A549 (cell line): ENCODE data around the gene KRT34.

Experiments
- CEBPB ChIP-seq, 2 experiments: fragments of >200 bp in 1 of 2; sonication (Bioruptor Twin) in 1 of 2; formaldehyde crosslinking in 1 of 2; IDR thresholded peaks; 2 replicates each; pipeline ENCODE4 v1.6.1; 2012 to 2016
- CHD4 ChIP-seq: fragments of 200-600 bp; sonication (generic); IDR thresholded peaks from 2 replicates; pipeline ENCODE4 v1.6.1; 2016; ENCODE audit warnings: antibody characterized with exemption, mild to moderate bottlenecking, borderline replicate concordance
- CTCF ChIP-seq: fragments of >200 bp; sonication (Bioruptor Twin); formaldehyde crosslinking; IDR thresholded peaks from 3 replicates; pipeline ENCODE4 v1.5.1; 2016
- EP300 ChIP-seq, 2 experiments: fragments of >200 bp; sonication (Bioruptor Twin); formaldehyde crosslinking; IDR thresholded peaks; 2 replicates in 1 of 2; 3 replicates in 1 of 2; pipeline ENCODE4 v1.6.1; 2016 to 2017
- POLR2A ChIP-seq: IDR thresholded peaks from 2 replicates; pipeline ENCODE4 v1.6.1; 2012; ENCODE audit warnings: mild to moderate bottlenecking, low read length
- RCOR1 ChIP-seq: fragments of 150-350 bp; IDR thresholded peaks from 2 replicates; pipeline ENCODE4 v1.6.1; 2014; ENCODE audit warnings: antibody characterized with exemption, low read length, low read depth
- ZSCAN20 ChIP-seq: fragments of 250-450 bp; sonication (Bioruptor Pico); IDR thresholded peaks from 2 replicates; pipeline ENCODE4 v1.8.0; 2022; ENCODE audit warnings: mild to moderate bottlenecking, moderate library complexity
- TF ChIP-seq, protein P1 (sequence below): fragments of 200-600 bp; sonication (generic); IDR thresholded peaks from 2 replicates; pipeline ENCODE4 v1.6.1; 2016; ENCODE audit warnings: antibody characterized with exemption, mild to moderate bottlenecking, moderate library complexity

GRCh38 chr17:41424111-41424635 is 42.1 kb upstream of the KRT34 start, which contains the start of gene KRT37:
- no peak for TF ChIP-seq POLR2A
- TF ChIP-seq EP300 (IDR thresholded peaks at IDR 0.05), result no peak
- TF ChIP-seq CTCF, result no peak
- no peak for TF ChIP-seq CHD4
- no peak for TF ChIP-seq CEBPB (IDR thresholded peaks at IDR 0.05)
- no peak for TF ChIP-seq ZSCAN20 (CRISPR knock-in tag)
- TF ChIP-seq, protein P1, sequence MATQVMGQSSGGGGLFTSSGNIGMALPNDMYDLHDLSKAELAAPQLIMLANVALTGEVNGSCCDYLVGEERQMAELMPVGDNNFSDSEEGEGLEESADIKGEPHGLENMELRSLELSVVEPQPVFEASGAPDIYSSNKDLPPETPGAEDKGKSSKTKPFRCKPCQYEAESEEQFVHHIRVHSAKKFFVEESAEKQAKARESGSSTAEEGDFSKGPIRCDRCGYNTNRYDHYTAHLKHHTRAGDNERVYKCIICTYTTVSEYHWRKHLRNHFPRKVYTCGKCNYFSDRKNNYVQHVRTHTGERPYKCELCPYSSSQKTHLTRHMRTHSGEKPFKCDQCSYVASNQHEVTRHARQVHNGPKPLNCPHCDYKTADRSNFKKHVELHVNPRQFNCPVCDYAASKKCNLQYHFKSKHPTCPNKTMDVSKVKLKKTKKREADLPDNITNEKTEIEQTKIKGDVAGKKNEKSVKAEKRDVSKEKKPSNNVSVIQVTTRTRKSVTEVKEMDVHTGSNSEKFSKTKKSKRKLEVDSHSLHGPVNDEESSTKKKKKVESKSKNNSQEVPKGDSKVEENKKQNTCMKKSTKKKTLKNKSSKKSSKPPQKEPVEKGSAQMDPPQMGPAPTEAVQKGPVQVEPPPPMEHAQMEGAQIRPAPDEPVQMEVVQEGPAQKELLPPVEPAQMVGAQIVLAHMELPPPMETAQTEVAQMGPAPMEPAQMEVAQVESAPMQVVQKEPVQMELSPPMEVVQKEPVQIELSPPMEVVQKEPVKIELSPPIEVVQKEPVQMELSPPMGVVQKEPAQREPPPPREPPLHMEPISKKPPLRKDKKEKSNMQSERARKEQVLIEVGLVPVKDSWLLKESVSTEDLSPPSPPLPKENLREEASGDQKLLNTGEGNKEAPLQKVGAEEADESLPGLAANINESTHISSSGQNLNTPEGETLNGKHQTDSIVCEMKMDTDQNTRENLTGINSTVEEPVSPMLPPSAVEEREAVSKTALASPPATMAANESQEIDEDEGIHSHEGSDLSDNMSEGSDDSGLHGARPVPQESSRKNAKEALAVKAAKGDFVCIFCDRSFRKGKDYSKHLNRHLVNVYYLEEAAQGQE, result no peak
- no peak for TF ChIP-seq RCOR1
